GM18519 (cell line): ENCODE results near the gene CPT1C.

Experiments
- ATAC-seq: cut with Tn5 transposase; IDR thresholded peaks from one replicate; pipeline ENCODE4 v1.9.1; 2021; ENCODE audit warnings: mild to moderate bottlenecking, moderate library complexity; ENCODE audit not compliant: unreplicated experiment, low FRiP score

Gene CPT1C

DNA sequence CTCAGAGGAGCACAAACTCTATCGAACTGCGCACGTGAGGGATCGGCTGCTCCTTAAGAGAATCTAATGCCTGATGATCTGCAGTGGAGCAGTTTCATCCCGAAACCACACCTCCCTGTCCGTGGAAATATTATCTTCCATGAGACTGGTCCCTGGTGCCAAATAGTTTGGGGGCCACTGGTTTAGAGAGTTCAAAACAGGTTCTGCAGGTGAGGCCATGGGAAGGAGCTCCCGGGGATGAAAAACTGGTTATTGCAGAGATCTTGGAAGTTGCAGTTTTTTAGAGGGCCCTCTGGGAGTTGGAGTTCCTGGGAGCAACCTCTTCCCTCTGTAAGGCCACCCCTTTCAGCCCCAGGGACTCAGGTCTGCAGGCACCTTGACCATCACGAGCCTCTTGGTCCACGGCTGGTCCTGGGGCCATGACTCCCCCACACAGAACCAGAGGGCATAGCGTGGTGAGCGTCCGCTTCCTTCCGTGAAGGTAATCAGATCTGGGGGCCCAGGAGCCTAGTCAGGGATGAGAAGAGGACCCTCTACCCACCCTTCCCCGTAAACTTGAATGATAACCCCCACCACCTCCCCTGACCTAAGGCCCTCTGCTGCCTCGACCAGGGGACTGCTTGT lies 30.5 kb upstream of the CPT1C start:
- no peak for ATAC-seq

DNA sequence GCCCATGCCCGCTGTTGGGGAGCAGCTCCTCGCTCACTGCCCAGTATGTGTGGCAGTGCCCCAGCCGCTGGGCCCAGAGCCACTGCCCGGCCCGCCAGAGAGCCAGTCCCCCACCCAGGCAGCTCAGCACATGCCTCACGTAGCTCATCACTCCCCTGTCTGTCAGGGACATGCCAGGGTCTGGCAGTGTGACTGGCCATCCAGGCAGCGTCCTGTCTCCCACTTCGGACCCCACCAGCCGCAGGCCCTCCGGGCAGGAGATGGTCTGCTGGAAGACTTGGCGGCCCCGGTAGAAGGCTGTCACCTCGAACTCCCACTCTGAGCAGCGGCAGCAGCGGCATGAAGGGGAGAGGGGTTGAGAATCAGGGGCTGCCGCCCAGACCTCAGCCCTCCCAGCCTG lies 28.9 kb upstream of the CPT1C start:
- no peak for ATAC-seq

DNA sequence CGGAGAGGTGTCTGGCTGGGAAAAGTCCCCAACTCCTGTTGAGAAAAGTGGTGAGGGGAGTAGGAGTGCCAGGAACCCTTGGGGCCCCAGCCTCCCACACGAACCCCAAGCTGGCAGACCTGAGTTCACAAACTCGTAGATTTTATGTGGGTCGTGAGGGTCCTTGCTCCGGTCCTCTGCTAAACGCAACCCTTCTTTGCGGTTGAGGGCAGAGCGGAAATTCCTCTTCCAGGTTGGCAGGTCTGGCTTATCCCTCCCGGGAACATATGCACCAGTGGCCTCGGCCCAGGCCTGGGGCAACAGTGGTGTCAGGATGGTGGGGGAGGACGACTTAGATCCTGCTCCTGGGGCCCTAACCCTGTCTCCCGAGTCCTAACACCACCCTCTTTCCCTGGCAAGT lies 27.7 kb upstream of the CPT1C start:
- ATAC-seq: no peak

DNA sequence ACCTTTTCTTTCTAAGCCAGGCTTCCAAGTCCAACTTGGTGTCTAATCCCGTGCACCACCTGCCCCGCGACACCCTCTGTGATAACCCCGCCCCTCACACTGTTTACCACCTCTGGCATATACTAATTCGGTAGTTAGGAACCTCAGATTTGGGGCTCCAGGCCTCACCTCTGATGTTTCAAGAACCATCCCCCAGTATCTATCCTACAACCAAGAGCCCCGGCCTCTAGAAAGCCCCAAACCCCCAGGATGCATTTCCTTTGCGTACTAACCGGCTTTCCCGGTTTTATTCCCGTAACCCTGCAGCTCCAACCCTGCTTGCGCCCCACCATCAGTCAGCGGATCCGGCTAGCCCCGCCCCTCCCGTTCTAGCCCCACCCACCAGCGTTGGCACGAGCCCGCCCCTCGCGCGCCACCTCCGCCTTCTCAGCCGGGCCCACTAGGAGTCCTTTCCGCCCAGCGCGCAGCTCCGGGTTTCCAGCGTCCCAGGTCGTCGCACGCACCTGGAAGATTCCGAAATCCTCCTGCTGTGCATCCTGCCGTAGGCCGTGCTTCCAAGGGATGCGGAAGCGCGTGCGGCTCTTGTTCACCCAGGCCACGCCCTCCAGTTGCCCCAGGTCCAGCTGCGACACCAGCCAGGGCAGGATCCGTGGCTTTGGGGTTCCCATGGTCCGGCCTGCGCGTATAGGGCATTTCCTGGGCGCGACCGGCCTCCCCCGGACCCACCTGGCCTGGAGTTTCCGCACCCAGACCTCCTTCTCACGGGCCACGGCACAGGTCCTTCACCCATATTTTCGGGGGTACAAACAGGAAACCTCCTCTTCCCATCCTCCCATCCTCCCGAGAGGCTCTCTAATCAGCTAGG lies 26.5 kb upstream of the CPT1C start:
- no peak for ATAC-seq

DNA sequence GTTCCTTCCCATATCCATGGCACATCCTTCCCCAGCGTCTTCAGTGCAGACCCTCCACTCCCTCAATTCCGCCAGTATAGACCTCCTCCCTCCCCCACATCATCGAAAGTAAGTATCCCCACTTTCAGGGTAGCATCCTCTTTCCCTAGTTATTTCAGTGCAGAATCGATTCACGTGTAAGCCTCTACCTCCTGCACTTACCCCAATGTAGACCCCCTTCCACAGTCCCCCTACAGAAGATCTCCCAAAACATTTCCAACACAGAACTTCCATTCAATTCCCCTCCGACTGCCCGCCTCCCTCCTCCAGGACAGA lies 25.9 kb upstream of the CPT1C start:
- ATAC-seq: no peak

DNA sequence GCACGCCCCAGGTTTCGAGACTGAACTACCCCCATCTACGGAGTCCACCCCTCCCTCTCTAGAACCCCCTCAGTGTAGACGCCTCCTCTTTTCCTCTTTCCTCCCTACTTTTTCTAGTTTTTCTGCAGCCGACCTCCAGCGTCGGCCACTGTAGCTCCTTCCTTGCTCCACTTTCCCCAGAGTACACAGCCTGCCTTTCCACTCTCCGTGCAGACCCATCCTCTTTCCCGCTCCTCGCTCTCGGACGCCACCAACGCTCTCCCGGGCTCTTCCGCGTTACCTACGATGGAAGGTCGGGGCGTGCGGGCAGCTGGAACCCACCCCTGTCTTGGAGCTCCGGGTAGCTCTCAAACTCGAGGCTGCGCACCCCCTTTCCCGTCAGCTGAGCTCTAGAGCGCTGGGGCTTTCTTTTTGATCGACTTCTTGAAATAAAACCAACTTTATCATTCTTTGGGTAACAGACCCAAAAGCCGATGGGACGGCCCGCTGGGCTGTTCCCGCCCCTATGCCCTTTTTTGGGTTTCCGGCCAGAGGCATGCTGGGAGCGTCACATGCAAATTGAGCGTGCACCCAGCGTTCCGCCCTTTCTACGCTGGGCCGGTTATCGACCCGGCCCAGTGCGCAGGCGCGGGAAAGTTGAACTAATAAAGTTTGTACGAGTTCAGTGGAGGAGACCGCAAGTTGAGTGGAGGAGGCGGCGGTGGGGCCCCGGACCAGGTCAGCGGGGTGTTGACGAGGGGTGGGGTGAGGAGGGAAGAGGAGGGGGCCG lies 25.4 kb upstream of the CPT1C start, which contains the start of the genes BCL2L12 and IRF3:
BCL2L12 (plus strand) TSS at position 583 of the 769 bp plus-strand sequence. CDS start 760 bp downstream, outside the sequence.
IRF3 (minus strand) TSS at position 507 of the 769 bp plus-strand sequence. CDS start 1,019 bp downstream, outside the sequence.
- peak; percentile 62 for ATAC-seq

DNA sequence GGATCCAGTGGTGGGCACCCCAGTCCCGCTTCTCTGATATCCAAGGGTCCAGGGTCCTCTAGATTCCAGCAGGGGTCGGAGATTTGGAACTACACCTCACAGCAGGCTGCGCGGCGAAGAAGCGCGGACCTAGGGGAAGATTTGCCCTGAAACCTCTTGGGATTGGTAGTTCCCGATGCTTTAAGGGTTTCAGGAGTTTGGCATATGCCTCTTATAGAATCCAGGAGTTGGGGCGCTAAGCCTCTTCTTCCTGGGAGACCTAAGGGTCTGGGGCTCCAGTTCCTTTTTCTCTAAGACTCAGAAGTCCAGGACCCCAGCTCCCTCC lies 24.8 kb upstream of the CPT1C start:
- ATAC-seq: no peak

DNA sequence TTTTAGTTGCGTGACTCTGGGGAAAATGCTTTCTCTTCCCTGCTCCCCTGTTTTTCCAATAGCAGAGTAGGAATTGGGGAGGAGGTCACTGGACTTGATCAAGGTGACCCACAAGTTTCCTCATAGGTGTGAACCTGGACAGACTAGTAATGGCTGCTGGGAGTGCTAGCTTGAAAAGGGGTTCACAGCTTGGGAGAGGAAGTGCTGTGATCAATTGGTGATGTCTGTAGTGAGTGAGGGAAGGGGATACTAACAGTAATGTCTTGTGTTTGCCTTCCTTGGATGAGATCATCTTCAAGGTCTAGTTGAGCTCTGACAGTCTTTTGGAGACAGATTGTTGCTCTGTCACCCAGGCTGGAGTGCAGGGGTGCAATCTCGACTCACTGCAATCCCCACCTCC lies 23.4 kb upstream of the CPT1C start:
- ATAC-seq: no peak

DNA sequence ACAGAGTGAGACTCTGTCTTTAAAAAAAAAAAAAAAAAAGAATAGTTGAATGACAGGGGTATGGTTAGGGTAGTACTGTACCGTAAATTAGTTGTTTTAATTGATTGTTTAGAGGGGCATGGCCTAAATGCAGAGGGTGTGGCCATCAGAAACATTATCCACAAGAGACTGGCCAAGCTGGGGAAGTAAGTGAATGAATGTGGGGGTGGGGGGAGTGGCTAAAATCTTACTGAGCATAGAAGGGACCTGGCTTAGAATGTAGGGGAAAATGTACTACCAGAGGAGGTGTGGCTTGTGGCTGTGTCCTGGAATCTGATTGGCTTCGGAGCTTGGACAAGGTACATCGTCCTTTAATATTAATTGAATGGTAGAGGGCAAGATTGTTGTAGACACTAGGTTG lies 21.4 kb upstream of the CPT1C start:
- ATAC-seq: no peak

DNA sequence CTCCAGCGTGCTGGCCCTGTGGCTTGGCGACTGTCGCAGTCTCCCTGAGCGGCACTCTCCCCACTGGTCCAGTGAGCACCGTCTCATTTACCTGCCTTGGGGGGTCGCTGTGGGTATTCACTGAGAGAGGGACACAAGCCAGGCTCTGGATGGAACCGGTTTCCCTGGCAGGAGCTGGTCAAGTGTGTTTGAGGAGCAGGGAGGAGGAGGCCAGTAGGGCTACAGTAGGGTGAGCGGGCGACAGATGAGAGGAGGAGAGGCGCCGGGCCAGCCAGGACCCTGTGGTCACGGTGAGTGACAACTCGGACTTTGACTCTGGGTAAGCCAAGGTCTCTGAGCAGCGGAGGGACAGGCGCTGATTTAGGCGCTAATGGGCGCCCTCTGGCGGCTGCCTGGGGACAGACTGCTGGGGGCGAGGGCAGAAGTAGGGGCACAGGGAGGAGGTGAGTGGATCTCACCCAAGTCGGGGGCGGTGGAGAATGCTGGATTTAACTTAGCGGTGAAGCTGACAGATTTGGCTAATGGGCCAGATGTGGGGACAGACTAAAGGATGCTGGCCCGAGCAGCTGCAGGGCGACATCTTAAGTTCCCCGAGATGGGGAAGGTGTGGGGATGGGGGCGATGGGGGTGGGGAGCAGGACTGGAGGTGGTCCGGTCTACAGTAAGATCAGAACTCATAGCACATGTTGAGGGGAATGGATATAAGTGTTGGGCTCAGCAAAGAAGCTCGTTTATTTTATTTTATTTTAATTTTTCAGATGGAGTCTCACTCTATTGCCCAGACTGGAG lies 18.6 kb upstream of the CPT1C start:
- no peak for ATAC-seq

DNA sequence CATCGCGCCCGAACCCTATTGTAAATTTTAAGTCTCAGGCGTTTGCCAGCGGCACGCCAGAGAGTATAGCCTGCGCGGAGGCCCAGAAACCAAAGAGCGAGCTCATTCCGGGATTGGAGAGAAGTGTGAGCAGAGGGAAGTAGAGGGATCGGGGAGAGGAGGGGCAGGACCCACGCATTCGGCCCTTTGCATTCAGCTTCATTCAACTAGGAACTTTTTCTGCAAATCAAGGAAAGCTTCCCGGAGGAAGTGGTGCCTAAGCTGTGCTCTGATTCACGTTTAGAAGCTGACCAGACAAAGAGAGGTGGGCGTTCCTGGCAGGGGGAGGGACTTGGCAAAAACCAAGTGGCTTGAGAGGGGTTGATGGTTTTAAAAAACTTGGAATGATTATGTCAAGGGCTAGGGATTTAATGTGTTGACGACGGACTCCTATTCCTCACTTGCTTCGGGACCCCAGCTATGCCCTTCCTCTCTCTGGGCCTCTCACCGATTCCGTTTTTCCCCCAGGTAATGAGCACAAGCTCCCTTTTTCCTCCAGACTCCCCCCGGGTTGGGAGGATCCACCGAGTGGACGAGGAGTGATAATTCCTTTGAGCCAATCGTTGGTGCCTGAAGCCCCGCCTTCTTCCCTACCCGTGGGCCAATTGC lies 14.7 kb upstream of the CPT1C start:
- ATAC-seq: peak; percentile 19

DNA sequence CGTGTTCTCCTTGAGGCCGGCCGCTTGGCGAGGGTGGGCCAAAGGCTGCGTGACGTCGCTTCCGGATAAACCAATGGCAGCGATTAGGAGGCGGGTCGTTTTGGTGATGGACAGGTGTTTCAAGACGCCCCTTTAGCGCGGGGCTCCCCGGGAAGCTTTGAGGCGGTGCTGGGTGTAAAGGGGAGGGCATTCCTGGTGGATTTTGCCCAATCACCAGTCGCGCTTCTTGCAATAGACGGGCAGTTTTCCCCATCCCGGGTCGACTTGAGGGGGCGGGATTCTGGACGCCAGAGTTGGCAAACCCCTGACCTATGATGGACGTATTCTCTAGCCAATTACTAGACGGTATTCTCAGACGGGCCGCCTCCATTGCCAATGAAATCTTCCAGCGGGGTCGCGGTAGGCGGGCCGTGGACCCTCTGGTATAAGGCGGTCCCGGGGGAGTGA lies 14.1 kb upstream of the CPT1C start:
- ATAC-seq: peak; percentile 59

DNA sequence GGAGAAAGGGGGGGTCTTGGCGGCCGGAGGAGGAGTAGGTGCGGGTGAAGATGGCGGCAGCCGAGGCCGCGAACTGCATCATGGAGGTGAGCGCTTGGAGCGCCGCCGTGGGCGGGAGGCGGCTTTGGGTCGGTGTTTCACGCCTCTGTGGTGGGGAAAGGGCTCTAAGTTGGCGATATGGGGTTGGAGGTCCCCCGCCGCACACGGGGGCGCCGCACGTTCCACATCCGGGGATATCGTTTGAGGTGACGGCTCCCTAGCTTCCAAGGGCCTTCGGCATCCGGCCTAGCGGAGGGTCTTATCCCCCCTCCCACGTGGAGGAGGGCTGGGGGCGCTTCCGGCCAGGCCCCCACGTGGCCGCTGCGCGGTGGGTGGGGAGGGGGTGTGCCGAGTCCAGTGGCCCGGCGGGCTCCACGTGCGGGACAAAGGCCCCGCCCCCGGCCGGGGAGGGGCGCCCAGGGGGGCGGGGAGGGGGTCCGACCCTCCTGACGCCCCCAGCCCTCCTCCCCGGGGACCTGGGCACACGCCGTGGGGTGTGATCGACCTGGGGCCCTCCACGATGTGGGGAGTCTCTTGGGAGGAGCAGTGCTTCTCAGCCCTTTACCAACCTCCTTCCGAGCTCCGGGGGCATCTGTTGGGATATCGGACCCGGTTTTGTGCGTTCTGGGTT lies 13.6 kb upstream of the CPT1C start, which contains the start of gene PRMT1:
PRMT1 (plus strand) TSS at position 41 of the 670 bp plus-strand sequence; CDS start at position 51, 10 bp downstream.
- ATAC-seq: no peak

DNA sequence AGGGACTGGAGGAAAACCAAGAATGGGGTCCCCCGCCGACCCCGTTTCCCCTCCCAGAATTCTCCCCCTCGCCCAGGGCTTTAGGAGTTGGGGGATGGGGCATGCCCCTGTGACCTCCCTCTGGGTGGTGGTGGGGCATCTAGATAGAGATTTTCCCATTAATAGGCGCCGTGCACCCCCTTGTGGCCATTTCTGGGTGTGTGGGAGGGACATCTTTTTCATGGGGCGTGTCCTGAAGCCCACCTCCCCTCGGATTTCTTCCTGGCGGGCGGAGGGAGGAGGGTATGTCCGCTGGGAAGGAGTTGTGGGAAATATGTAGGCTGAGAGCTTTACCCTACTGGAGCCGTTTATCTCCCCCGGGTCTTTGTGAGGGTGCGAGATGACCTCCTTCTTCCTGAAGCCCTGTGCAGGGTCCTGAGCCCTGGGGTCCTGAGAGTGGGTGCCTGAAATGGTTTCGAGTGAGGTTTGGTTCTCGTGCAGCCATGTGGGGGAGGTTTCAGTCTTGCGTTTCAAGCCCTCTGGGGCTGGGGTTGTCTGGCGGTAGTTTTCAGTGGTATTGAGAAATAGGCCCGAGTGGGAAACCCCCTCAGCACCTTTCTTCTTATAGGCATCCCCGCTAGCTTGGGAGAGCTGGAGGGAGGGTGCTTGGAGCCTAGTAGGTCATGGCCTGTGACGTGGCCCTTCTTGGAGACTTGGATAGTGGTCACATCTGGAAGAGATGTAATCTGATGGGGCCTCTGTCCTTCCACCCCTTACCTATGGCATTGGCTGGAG lies 12.8 kb upstream of the CPT1C start:
- no peak for ATAC-seq

DNA sequence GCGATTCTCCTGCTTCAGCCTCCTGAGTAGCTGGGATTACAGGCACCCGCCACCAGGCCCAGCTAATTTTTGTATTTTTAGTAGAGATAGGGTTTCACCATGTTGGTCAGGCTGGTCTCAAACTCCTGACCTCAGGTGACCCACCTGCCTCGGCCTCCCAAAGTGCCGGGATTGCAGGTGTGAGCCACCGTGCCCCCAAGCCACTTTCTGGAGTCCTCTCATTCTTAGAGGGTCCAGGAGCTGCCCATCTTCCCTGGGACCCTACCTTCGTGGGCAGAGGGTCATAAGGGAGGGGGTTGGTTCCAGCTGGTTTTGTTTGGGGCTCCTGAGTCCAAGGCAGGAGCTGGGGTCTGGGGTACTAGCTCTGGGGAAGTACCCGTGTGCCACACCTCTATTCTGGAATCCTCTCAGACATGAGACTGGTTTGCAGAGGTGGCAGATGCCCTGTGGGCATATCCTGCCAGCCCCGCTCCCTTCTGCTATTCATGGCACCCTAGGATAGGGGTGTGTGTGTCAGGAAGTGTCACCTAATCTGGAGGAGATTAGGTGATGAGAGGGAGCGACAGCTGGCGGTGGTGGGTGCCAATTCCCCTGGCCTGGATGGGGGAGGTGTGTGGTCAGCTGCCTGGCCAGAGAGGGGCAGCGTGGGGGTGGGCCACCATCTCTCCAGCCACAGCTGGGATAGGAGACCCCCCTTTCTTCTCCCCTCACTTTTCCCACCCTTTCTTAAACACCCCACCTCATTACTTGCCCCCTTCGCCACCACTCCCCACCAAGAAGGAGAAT lies 11.7 kb upstream of the CPT1C start:
- no peak for ATAC-seq

DNA sequence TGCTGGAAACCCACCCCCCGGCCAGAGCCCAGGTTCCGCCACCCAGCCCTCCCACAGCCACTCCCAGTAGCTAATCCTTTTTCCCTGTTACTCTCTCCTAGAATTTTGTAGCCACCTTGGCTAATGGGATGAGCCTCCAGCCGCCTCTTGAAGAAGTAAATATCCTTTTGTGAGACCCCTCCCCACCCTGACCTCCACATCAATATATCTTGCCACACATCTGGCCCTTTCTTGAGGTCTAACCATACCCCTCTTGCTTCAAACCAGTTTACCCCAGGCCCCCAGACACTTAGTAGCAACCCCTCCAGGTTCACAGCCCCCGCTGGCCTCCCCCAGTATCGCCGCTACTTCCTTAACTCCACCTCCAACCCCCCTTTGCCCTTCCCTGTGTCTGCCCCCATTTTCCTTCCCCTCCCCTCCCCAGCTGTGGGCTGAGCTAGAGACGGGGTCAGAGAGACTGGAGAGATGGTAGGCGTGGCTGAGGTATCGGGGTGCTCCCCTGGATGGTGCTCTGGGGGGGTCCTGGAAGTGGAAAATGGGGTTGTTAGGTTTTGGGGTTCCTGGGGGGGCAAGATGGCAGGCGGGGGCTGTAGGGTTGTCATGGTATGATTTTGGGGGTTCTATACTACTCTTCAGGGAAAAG lies 11.0 kb upstream of the CPT1C start:
- ATAC-seq: no peak
